OCI-LY1 (cell line): ENCODE measurements around the gene CAPS.

Experiments
- H2AFZ ChIP-seq: fragments of 200-600 bp; sonication (generic), shearing (Covaris generic); 2 replicates; pipeline ENCODE4 v1.6.0; 2014; ENCODE audit warnings: antibody characterized with exemption, mild to moderate bottlenecking, low read length
- H3F3A ChIP-seq: fragments of 200-600 bp; sonication (generic), shearing (Covaris generic); 2 replicates; pipeline ENCODE4 v1.6.0; 2014; ENCODE audit warnings: mild to moderate bottlenecking, antibody characterized with exemption, low read length, moderate library complexity; ENCODE audit not compliant: insufficient read depth
- H3K27ac ChIP-seq: fragments of 200-600 bp; sonication (generic); 2 replicates; pipeline ENCODE4 v1.5.1; 2014; ENCODE audit warnings: low read length, mixed run types, mild to moderate bottlenecking, low read depth; ENCODE audit not compliant: poor library complexity, severe bottlenecking
- H3K27me3 ChIP-seq: fragments of 200-600 bp; sonication (generic); 2 replicates; pipeline ENCODE4 v1.6.0; 2014; ENCODE audit warnings: antibody characterized with exemption, mild to moderate bottlenecking, low read length, moderate library complexity; ENCODE audit not compliant: insufficient read depth
- H3K36me3 ChIP-seq: fragments of 200-600 bp; sonication (generic); 2 replicates; pipeline ENCODE4 v1.6.1; 2014; ENCODE audit warnings: mild to moderate bottlenecking, antibody characterized with exemption, low read length, moderate library complexity, mixed read lengths; ENCODE audit not compliant: insufficient read depth
- H3K4me1 ChIP-seq: fragments of 200-600 bp; sonication (generic); 2 replicates; pipeline ENCODE4 v1.5.1; 2014; ENCODE audit warnings: mild to moderate bottlenecking, low read length, moderate library complexity; ENCODE audit not compliant: insufficient read depth, severe bottlenecking
- H3K4me2 ChIP-seq: fragments of 200-600 bp; sonication (generic), shearing (Covaris generic); 2 replicates; pipeline ENCODE4 v1.6.1; 2014; ENCODE audit warnings: low read length
- H3K4me3 ChIP-seq: fragments of 200-600 bp; sonication (generic); 2 replicates; pipeline ENCODE4 v1.5.1; 2014; ENCODE audit warnings: low read length, low read depth, mild to moderate bottlenecking, mixed read lengths; ENCODE audit not compliant: poor library complexity, severe bottlenecking
- H3K79me2 ChIP-seq: fragments of 200-600 bp; shearing (Covaris generic); 2 replicates; pipeline ENCODE4 v1.6.1; 2016; ENCODE audit warnings: mixed run types, low read length, mixed read lengths; ENCODE audit not compliant: insufficient read depth
- H3K9ac ChIP-seq: fragments of 200-600 bp; sonication (generic), shearing (Covaris generic); 2 replicates; pipeline ENCODE4 v1.6.1; 2014; ENCODE audit warnings: mild to moderate bottlenecking, low read length, mixed read lengths
- H3K9me2 ChIP-seq: fragments of 200-600 bp; sonication (generic), shearing (Covaris generic); 2 replicates; pipeline ENCODE4 v1.6.1; 2014; ENCODE audit warnings: low read depth, mild to moderate bottlenecking, low read length, mixed read lengths
- H3K9me3 ChIP-seq: fragments of 200-600 bp; shearing (Covaris generic); 2 replicates; pipeline ENCODE4 v1.6.1; 2014; ENCODE audit warnings: low read length, mixed read lengths
- H4K20me1 ChIP-seq: fragments of 200-600 bp; sonication (generic), shearing (Covaris generic); 2 replicates; pipeline ENCODE4 v1.6.0; 2016; ENCODE audit warnings: mild to moderate bottlenecking, low read length; ENCODE audit not compliant: insufficient read depth
- EZH2 ChIP-seq: fragments of 200-600 bp; sonication (generic), shearing (Covaris generic); IDR thresholded peaks from 2 replicates; pipeline ENCODE4 v1.8.0; 2017; ENCODE audit warnings: borderline replicate concordance, mixed run types, mild to moderate bottlenecking, antibody characterized with exemption, low read length, moderate library complexity, mixed read lengths
- TF ChIP-seq, protein P1 (sequence below): fragments of 200-600 bp; sonication (generic), shearing (Covaris generic); IDR thresholded peaks from 2 replicates; pipeline ENCODE4 v1.5.1; 2017; ENCODE audit warnings: mild to moderate bottlenecking, antibody characterized with exemption, low read length, moderate library complexity, mixed read lengths

Gene CAPS

DNA sequence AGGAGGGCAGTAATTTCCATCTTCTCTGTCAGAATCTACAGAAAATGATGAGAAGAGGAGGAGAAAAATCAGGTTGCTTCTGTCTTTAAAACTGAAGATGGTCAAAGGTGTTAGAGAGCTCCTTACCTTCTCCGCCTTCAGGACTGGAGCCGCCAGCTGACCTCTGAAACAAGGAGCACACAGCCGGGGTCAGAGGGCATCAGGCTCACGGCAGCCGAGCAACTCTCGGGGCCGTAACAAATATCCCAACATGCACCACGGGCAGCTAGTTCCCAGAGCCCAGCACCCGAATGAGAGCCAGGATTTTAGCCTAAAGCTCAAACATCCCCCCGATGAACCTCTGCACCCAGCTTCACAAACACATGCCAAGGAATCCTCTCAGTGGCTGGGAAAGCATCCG, 27.6 kb downstream of the CAPS start:
- Histone ChIP-seq H3K27me3 (no peaks in the 10 kb centered on the region), H3K4me2 (no peak overlapping the region), H3K9me3 (no peaks in the 10 kb centered on the region), H3K4me1 (no peaks in the 10 kb centered on the region), H3K4me3 (no peak overlapping the region), H2AFZ (no peak overlapping the region), H3K9ac (no peak overlapping the region), H4K20me1 (no peaks in the 10 kb centered on the region), H3F3A (no peaks in the 10 kb centered on the region), H3K79me2 (no peaks in the 10 kb centered on the region), H3K36me3 (peaks cover 53% of the 10 kb centered on the region), H3K9me2 (no peaks in the 10 kb centered on the region), H3K27ac (no peak overlapping the region)
- TF ChIP-seq, protein P1, sequence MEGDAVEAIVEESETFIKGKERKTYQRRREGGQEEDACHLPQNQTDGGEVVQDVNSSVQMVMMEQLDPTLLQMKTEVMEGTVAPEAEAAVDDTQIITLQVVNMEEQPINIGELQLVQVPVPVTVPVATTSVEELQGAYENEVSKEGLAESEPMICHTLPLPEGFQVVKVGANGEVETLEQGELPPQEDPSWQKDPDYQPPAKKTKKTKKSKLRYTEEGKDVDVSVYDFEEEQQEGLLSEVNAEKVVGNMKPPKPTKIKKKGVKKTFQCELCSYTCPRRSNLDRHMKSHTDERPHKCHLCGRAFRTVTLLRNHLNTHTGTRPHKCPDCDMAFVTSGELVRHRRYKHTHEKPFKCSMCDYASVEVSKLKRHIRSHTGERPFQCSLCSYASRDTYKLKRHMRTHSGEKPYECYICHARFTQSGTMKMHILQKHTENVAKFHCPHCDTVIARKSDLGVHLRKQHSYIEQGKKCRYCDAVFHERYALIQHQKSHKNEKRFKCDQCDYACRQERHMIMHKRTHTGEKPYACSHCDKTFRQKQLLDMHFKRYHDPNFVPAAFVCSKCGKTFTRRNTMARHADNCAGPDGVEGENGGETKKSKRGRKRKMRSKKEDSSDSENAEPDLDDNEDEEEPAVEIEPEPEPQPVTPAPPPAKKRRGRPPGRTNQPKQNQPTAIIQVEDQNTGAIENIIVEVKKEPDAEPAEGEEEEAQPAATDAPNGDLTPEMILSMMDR, result no peak
- TF ChIP-seq EZH2, result no peak

DNA sequence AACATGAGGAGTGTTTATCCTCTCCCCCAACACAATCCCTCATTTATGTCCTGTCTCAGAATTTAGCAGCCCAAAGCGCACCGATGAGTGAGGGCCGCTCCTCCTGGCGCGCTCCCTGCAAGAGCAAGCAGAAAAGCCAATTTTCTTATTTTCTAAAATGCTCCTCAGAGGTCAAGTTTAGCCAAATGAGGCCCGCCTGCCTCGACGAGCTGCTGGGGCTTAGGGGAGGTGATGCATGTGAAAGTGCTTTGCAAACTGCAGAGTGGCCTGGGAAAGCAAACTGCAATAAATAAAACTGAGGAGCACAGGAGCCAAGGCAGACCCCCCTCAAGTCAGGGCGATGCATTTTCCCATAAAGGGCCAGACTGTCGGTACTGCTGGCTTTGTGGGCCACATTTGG, 29.0 kb downstream of the CAPS start:
- no peaks in the 10 kb centered on the region for H3K9me3 ChIP-seq
- H3K36me3 ChIP-seq, result peaks cover 41% of the 10 kb centered on the region
- no peaks in the 10 kb centered on the region; the same call in 1 of the 2 replicates for H3K79me2 ChIP-seq
- TF ChIP-seq, protein P1, result no peak
- TF ChIP-seq EZH2, result no peak
- H3K27ac ChIP-seq, result no peak overlapping the region
- H3K9ac ChIP-seq, result no peak overlapping the region
- no peaks in the 10 kb centered on the region for H3K4me1 ChIP-seq
- H3K27me3 ChIP-seq, result no peaks in the 10 kb centered on the region
- H3K4me2 ChIP-seq, result no peak overlapping the region
- H3K9me2 ChIP-seq, result no peaks in the 10 kb centered on the region
- no peaks in the 10 kb centered on the region for H4K20me1 ChIP-seq
- no peak overlapping the region for H2AFZ ChIP-seq
- no peaks in the 10 kb centered on the region for H3F3A ChIP-seq
- H3K4me3 ChIP-seq, result no peak overlapping the region

DNA sequence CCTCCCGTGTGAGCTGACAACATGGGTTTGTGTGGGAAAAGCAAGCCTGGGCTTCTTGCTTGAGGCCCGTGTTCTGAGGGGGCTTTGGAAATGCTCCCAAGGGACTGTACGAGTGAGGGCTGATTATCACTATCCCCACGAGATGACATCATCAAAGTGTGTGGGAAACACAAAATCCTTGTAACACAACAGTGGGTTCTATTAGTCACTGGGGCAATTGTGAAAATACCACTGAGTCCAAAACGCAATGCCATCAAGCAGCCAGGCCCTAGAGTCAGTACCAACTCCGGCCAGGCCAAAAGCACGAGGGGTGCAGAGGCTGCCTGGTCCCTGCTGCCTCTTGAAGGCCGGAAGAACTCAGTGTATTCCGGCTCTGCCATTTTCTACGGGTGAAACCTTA, 29.6 kb downstream of the CAPS start:
- Histone ChIP-seq H4K20me1 (no peaks in the 10 kb centered on the region), H3K9me3 (no peaks in the 10 kb centered on the region), H3K9me2 (no peaks in the 10 kb centered on the region), H3K9ac (no peak overlapping the region), H3K79me2 (no peaks in the 10 kb centered on the region; the same call in 1 of the 2 replicates), H2AFZ (no peak overlapping the region), H3K4me3 (no peak overlapping the region), H3F3A (no peaks in the 10 kb centered on the region), H3K27me3 (no peaks in the 10 kb centered on the region), H3K36me3 (peaks cover 43% of the 10 kb centered on the region), H3K4me1 (peaks cover 4% of the 10 kb centered on the region), H3K27ac (peak overlapping the region; percentile 6), H3K4me2 (no peak overlapping the region)
- no peak for TF ChIP-seq EZH2
- TF ChIP-seq, protein P1, result no peak
